Keratinocyte (primary cell): ENCODE data around the gene ECE1. TPM values are rescaled to one million over a fixed set of nuclear protein-coding genes. Genes with fewer than 3 reads are reported as not detected.

ENCODE experiments used
- DNase-seq: peaks from one replicate; pipeline ENCODE4 v3.0.0-alpha.2; 2011; ENCODE audit warnings: low read depth, missing footprints, low spot score
- FAIRE-seq: peaks from 2 replicates; lab custom pipeline; 2011; peaks lifted over from hg19 to GRCh38; lab: Jason Lieb, UNC
- H2AFZ ChIP-seq: 2 replicates; pipeline ENCODE4 v1.6.0; 2012; ENCODE audit warnings: low read length, control low read depth, inconsistent platforms; ENCODE audit not compliant: control insufficient read depth
- H3K27ac ChIP-seq: 2 replicates; pipeline ENCODE4 v1.5.1; 2011; ENCODE audit warnings: low read length; ENCODE audit not compliant: control insufficient read depth, insufficient read depth
- H3K27me3 ChIP-seq: 3 replicates; pipeline ENCODE4 v1.6.0; 2011; ENCODE audit warnings: low read length; ENCODE audit not compliant: control insufficient read depth, insufficient read depth; ENCODE audit errors: extremely low read depth
- H3K36me3 ChIP-seq, 2 experiments: 2 replicates in 1 of 2; 3 replicates in 1 of 2; pipeline ENCODE4 v1.5.1; 2011; ENCODE audit warnings: low read length in 2 of 2, mild to moderate bottlenecking in 1 of 2; ENCODE audit not compliant: control insufficient read depth in 2 of 2, insufficient read depth in 2 of 2; ENCODE audit errors: extremely low read depth in 1 of 2
- H3K4me1 ChIP-seq: 3 replicates; pipeline ENCODE4 v1.5.1; 2011; ENCODE audit warnings: low read length; ENCODE audit not compliant: control insufficient read depth, insufficient read depth; ENCODE audit errors: extremely low read depth
- H3K4me2 ChIP-seq: 3 replicates; pipeline ENCODE4 v1.6.0; 2011; ENCODE audit warnings: low read depth, low read length; ENCODE audit not compliant: control insufficient read depth, insufficient read depth; ENCODE audit errors: extremely low read depth
- H3K4me3 ChIP-seq, 3 experiments: fragments of 200-600 bp in 1 of 3; sonication (generic) in 1 of 3; 2 replicates in 2 of 3; 3 replicates in 1 of 3; pipeline ENCODE4 v1.5.1; 2011 to 2016; ENCODE audit warnings: low read length in 3 of 3, mild to moderate bottlenecking in 3 of 3, control low read depth in 2 of 3, inconsistent platforms in 1 of 3, low read depth in 1 of 3, mixed read lengths in 1 of 3, mixed run types in 1 of 3, moderate library complexity in 1 of 3; ENCODE audit not compliant: control insufficient read depth in 2 of 3, insufficient read depth in 2 of 3; ENCODE audit errors: extremely low read depth in 1 of 3
- H3K79me2 ChIP-seq: 2 replicates; pipeline ENCODE4 v1.6.0; 2012; ENCODE audit warnings: low read length; ENCODE audit not compliant: control insufficient read depth, insufficient read depth
- H3K9ac ChIP-seq: 3 replicates; pipeline ENCODE4 v1.6.0; 2011; ENCODE audit warnings: low read length; ENCODE audit not compliant: control insufficient read depth, insufficient read depth; ENCODE audit errors: extremely low read depth
- H3K9me1 ChIP-seq: 3 replicates; pipeline ENCODE4 v1.6.0; 2011; ENCODE audit warnings: low read length; ENCODE audit not compliant: control insufficient read depth, insufficient read depth; ENCODE audit errors: extremely low read depth
- H3K9me3 ChIP-seq: 2 replicates; pipeline ENCODE4 v1.5.1; 2012; ENCODE audit warnings: low read depth, low read length; ENCODE audit not compliant: control insufficient read depth
- H4K20me1 ChIP-seq: 3 replicates; pipeline ENCODE4 v1.6.0; 2011; ENCODE audit warnings: low read length; ENCODE audit not compliant: control insufficient read depth, insufficient read depth; ENCODE audit errors: extremely low read depth
- CTCF ChIP-seq, 3 experiments: IDR thresholded peaks in 1 of 3; conservative IDR thresholded peaks in 1 of 3; optimal IDR thresholded peaks in 1 of 3; 2 replicates in 2 of 3; 3 replicates in 1 of 3; pipeline versions ENCODE3 to v1.5.1; 2011; ENCODE audit warnings: low read length in 3 of 3, mild to moderate bottlenecking in 3 of 3, moderate library complexity in 2 of 3, control low read depth in 1 of 3, inconsistent platforms in 1 of 3; ENCODE audit not compliant: insufficient read depth in 2 of 3; ENCODE audit errors: extremely low read depth in 1 of 3
- EZH2 ChIP-seq: IDR thresholded peaks from one replicate; pipeline ENCODE4 v1.6.1; 2012; ENCODE audit warnings: inconsistent platforms, mild to moderate bottlenecking, low read length, moderate library complexity
- dilution Hi-C: fragments of 300-500 bp; cut with MboI; formaldehyde crosslinking; loops from one replicate; pipeline ENCODE4 v1.7.0; 2020; ENCODE audit warnings: low sequenced_read_pairs; ENCODE audit not compliant: extremely low pct_ligation_motif_present
- polyA plus RNA-seq, 5 experiments: library from polyadenylated mRNA; depleted of rRNA in 3 of 5; stranded (reverse) in 3 of 5; stranded (forward) in 1 of 5; unstranded in 1 of 5; fragments of >200 nt; gene quantifications; 1 replicate in 1 of 5; 2 replicates in 3 of 5; 3 replicates in 1 of 5; pipeline versions ENCODE4 v1.2.1 to v1.2.3, GENCODE V29; 2011 to 2012; ENCODE audit warnings: missing spikeins in 2 of 5, low read depth in 1 of 5, low replicate concordance in 1 of 5

Gene ECE1
- polyA plus RNA-seq, 1 donor (not counting 4 experiments of a cell fraction or from before 2014, with no cell fraction given) = 59.1 TPM

GRCh38 chr1:21337454-21337927 lies 47.2 kb upstream of the ECE1 start:
- no peak for DNase-seq
- no peaks in the 10 kb centered on the region for H3K36me3 ChIP-seq
- H2AFZ ChIP-seq = no peak overlapping the region
- no peaks in the 10 kb centered on the region for H3K9me3 ChIP-seq
- H3K4me3 ChIP-seq = no peak overlapping the region
- no peak for FAIRE-seq
- H3K79me2 ChIP-seq = peaks cover 8% of the 10 kb centered on the region
- H3K4me2 ChIP-seq = no peak overlapping the region
- peaks cover 22% of the 10 kb centered on the region for H3K4me1 ChIP-seq
- no peak overlapping the region for H3K27ac ChIP-seq
- no peak overlapping the region for H3K9ac ChIP-seq
- H4K20me1 ChIP-seq = no peaks in the 10 kb centered on the region
- TF ChIP-seq CTCF (optimal IDR thresholded peaks at IDR 0.05 in 1 of 3, IDR thresholded peaks at IDR 0.05 in 1 of 3, conservative IDR thresholded peaks at IDR 0.05 in 1 of 3; ENCODE audit: extremely low read depth in 1 of 3, insufficient read depth in 2 of 3, low read length in 3 of 3) (no peak), EZH2 (no peak)
- no peaks in the 10 kb centered on the region for H3K9me1 ChIP-seq
- dilution Hi-C loops = no loop called here
- no peaks in the 10 kb centered on the region for H3K27me3 ChIP-seq

DNA sequence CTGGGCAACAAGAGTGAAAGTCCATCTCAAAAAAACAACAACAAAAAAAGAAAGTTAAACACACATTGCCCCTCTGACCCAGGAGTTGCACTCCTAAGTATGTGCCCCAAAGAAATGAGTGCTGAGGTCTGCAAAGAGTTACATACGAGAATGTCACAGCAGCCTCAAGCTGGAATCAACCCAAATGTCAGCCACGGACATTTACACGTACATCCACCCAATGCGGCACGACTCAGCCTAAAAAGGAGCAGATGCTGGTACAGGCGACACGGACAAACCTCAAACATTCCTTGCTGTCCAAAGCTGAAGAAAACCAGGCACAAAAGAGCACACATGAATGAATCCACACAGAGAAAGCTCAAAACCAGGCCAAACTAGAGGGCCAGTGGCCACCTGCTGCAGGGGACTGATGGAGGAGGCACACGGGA lies 46.8 kb upstream of the ECE1 start:
- Histone ChIP-seq H3K9me3 (no peaks in the 10 kb centered on the region), H3K27me3 (no peaks in the 10 kb centered on the region), H3K4me3 (no peak overlapping the region), H3K9me1 (no peaks in the 10 kb centered on the region), H3K9ac (no peak overlapping the region), H3K27ac (no peak overlapping the region), H3K36me3 (no peaks in the 10 kb centered on the region), H3K79me2 (peaks cover 6% of the 10 kb centered on the region), H3K4me2 (no peak overlapping the region), H4K20me1 (no peaks in the 10 kb centered on the region), H3K4me1 (peaks cover 22% of the 10 kb centered on the region), H2AFZ (no peak overlapping the region)
- TF ChIP-seq EZH2 (no peak), CTCF (optimal IDR thresholded peaks at IDR 0.05 in 1 of 3, IDR thresholded peaks at IDR 0.05 in 1 of 3, conservative IDR thresholded peaks at IDR 0.05 in 1 of 3; ENCODE audit: extremely low read depth in 1 of 3, insufficient read depth in 2 of 3, low read length in 3 of 3) (no peak)
- no peak for FAIRE-seq
- dilution Hi-C loops = no loop called here
- DNase-seq = no peak
